Osteocyte (in vitro differentiated cells): Measurements from ENCODE around the gene SLC7A8. TPM values are rescaled to one million over a fixed set of nuclear protein-coding genes. Genes with fewer than 3 reads are reported as not detected.

Source experiments
- DNase-seq: peaks from one replicate; pipeline ENCODE4 v3.0.0; 2021; ENCODE audit warnings: mixed read lengths; ENCODE audit not compliant: unreplicated experiment; ENCODE audit errors: extremely low spot score
- H3K27ac Mint-ChIP-seq: one replicate; pipeline ENCODE4 v1.8.0; 2021; ENCODE audit warnings: mild to moderate bottlenecking, mixed read lengths; ENCODE audit not compliant: unreplicated experiment
- H3K27me3 Mint-ChIP-seq: one replicate; pipeline ENCODE4 v1.8.0; 2021; ENCODE audit warnings: mixed read lengths; ENCODE audit not compliant: unreplicated experiment
- H3K36me3 Mint-ChIP-seq: one replicate; pipeline ENCODE4 v1.8.0; 2021; ENCODE audit warnings: mixed read lengths; ENCODE audit not compliant: unreplicated experiment
- H3K4me1 Mint-ChIP-seq: one replicate; pipeline ENCODE4 v1.8.0; 2021; ENCODE audit warnings: mixed read lengths; ENCODE audit not compliant: unreplicated experiment
- H3K4me3 Mint-ChIP-seq: one replicate; pipeline ENCODE4 v1.8.0; 2021; ENCODE audit warnings: mild to moderate bottlenecking, moderate library complexity, mixed read lengths; ENCODE audit not compliant: unreplicated experiment
- H3K9me3 Mint-ChIP-seq: one replicate; pipeline ENCODE4 v1.8.0; 2021; ENCODE audit warnings: mixed read lengths; ENCODE audit not compliant: unreplicated experiment
- CTCF ChIP-seq: fragments of 200-600 bp; sonication (generic); IDR thresholded peaks from 2 replicates; pipeline ENCODE4 v1.5.0; 2021; ENCODE audit warnings: antibody characterized with exemption, mild to moderate bottlenecking, moderate library complexity
- total RNA-seq: library from RNA; stranded (reverse); gene quantifications from 2 replicates; pipeline ENCODE4 v1.2.1, GENCODE V29; 2021

SLC7A8 gene
- total RNA-seq, 1 donor from 2014 or later, result 0.75 TPM

- H3K27ac Mint-ChIP-seq, result no peak overlapping the region
- no peak overlapping the region for H3K4me3 Mint-ChIP-seq
- H3K9me3 Mint-ChIP-seq, result no peaks in the 10 kb centered on the region
- DNase-seq, result no peak
- no peak for TF ChIP-seq CTCF
- peaks cover 3% of the 10 kb centered on the region for H3K4me1 Mint-ChIP-seq
- peaks cover 45% of the 10 kb centered on the region for H3K36me3 Mint-ChIP-seq
- H3K27me3 Mint-ChIP-seq, result no peaks in the 10 kb centered on the region
Observed at GRCh38 chr14:23085458-23085857, 98.0 kb downstream of the SLC7A8 start.

- Mint-ChIP-seq H3K4me1 (peaks cover 29% of the 10 kb centered on the region), H3K27ac (peak overlapping the region; percentile 86), H3K9me3 (no peaks in the 10 kb centered on the region), H3K36me3 (peaks cover 46% of the 10 kb centered on the region), H3K27me3 (no peaks in the 10 kb centered on the region), H3K4me3 (no peak overlapping the region)
- TF ChIP-seq CTCF, result no peak
- DNase-seq, result no peak
Observed at GRCh38 chr14:23080474-23080873, 103.0 kb downstream of the SLC7A8 start.

GRCh38 chr14:23079716-23080115, 103.7 kb downstream of the SLC7A8 start:
- H3K36me3 Mint-ChIP-seq, result peaks cover 48% of the 10 kb centered on the region
- no peak overlapping the region for H3K4me3 Mint-ChIP-seq
- peak overlapping the region; percentile 86 for H3K27ac Mint-ChIP-seq
- no peaks in the 10 kb centered on the region for H3K27me3 Mint-ChIP-seq
- TF ChIP-seq CTCF, result no peak
- no peaks in the 10 kb centered on the region for H3K9me3 Mint-ChIP-seq
- peaks cover 29% of the 10 kb centered on the region for H3K4me1 Mint-ChIP-seq
- no peak for DNase-seq

- H3K9me3 Mint-ChIP-seq, result no peaks in the 10 kb centered on the region
- peaks cover 29% of the 10 kb centered on the region for H3K4me1 Mint-ChIP-seq
- H3K27ac Mint-ChIP-seq, result peak overlapping the region; percentile 86
- no peak for TF ChIP-seq CTCF
- H3K4me3 Mint-ChIP-seq, result peak overlapping the region; percentile 14
- peaks cover 52% of the 10 kb centered on the region for H3K36me3 Mint-ChIP-seq
- DNase-seq, result no peak
- H3K27me3 Mint-ChIP-seq, result no peaks in the 10 kb centered on the region
Observed at GRCh38 chr14:23078692-23079116, 104.8 kb downstream of the SLC7A8 start.

- H3K4me3 Mint-ChIP-seq, result no peak overlapping the region
- H3K9me3 Mint-ChIP-seq, result no peaks in the 10 kb centered on the region
- H3K36me3 Mint-ChIP-seq, result peaks cover 52% of the 10 kb centered on the region
- peak overlapping the region; percentile 86 for H3K27ac Mint-ChIP-seq
- no peak for DNase-seq
- H3K27me3 Mint-ChIP-seq, result no peaks in the 10 kb centered on the region
- peaks cover 29% of the 10 kb centered on the region for H3K4me1 Mint-ChIP-seq
- TF ChIP-seq CTCF, result no peak
Observed at GRCh38 chr14:23077962-23078361, 105.5 kb downstream of the SLC7A8 start.
